Left ventricle myocardium inferior (tissue), 1 donor: ENCODE data around the gene RPS6KA2. TPM values are rescaled to one million over a fixed set of nuclear protein-coding genes. Genes with fewer than 3 reads are reported as not detected.

Source experiments
- DNase-seq: peaks from one replicate; pipeline ENCODE4 v3.0.0-alpha.2; 2020
- H3K27ac ChIP-seq: fragments of 200-600 bp; replicated peaks from 2 replicates; pipeline ENCODE4 v1.8.0; 2021
- H3K27me3 ChIP-seq: fragments of 200-600 bp; 2 replicates; pipeline ENCODE4 v1.8.0; 2021; ENCODE audit warnings: low read depth
- H3K36me3 ChIP-seq: fragments of 200-600 bp; 2 replicates; pipeline ENCODE4 v1.8.0; 2021
- H3K4me1 ChIP-seq: fragments of 200-600 bp; 2 replicates; pipeline ENCODE4 v1.8.0; 2021
- H3K4me3 ChIP-seq: fragments of 200-600 bp; 2 replicates; pipeline ENCODE4 v1.8.0; 2021; ENCODE audit warnings: mild to moderate bottlenecking, moderate library complexity
- H3K9me3 ChIP-seq: fragments of 200-600 bp; replicated peaks from 2 replicates; pipeline ENCODE4 v1.8.0; 2021
- intact Hi-C: fragments of 100-400 bp; cut with micrococcal nuclease; formaldehyde crosslinking; loops from one replicate; pipeline ENCODE4 v1.11.0; 2022
- long read RNA-seq: library from polyadenylated mRNA; unstranded; transcript quantifications from one replicate; pipeline ENCODE4 v2.0.0, GENCODE V29; 2021
- total RNA-seq: library from RNA; stranded (reverse); fragmentation: NEBNext Ultra II Directional; extraction: Animal tissue kit (Norgen Biotek cat#: 25700); gene quantifications from one replicate; pipeline ENCODE4 v1.2.1, GENCODE V29; 2021
- TF ChIP-seq, protein P1 (sequence below): fragments of 200-600 bp; IDR thresholded peaks from 2 replicates; pipeline ENCODE4 v1.8.0; 2021; ENCODE audit warnings: antibody characterized with exemption, mild to moderate bottlenecking, borderline replicate concordance
- donor health status: DM: no; HTN: yes; CAD: no; lungs with severe emphysema.

Gene RPS6KA2
- 77.2 TPM for total RNA-seq
- long read RNA-seq, full-length matches to known transcripts, result 130 of 272 reads
- long read RNA-seq, partial matches to known transcripts, result 39 of 272 reads
- long read RNA-seq, other reads (novel, unspliced or antisense), result 103 of 272 reads

GRCh38 chr6:166627033-166627874 lies at the start of gene RPS6KA2:
TSS of gene RPS6KA2 (minus strand) at chr6:166627251. CDS start at chr6:166627019, 232 bp downstream.
- Histone ChIP-seq H3K9me3 (no peaks in the 10 kb centered on the region), H3K4me1 (peaks cover 80% of the 10 kb centered on the region), H3K36me3 (no peaks in the 10 kb centered on the region), H3K27ac (peak within 1 kb of the TSS; percentile 98), H3K27me3 (no peaks in the 10 kb centered on the region), H3K4me3 (peak within 1 kb of the TSS; percentile 93)
- DNase-seq, result peak; percentile 100
- intact Hi-C loops, result no loop called here
- TF ChIP-seq, protein P1, sequence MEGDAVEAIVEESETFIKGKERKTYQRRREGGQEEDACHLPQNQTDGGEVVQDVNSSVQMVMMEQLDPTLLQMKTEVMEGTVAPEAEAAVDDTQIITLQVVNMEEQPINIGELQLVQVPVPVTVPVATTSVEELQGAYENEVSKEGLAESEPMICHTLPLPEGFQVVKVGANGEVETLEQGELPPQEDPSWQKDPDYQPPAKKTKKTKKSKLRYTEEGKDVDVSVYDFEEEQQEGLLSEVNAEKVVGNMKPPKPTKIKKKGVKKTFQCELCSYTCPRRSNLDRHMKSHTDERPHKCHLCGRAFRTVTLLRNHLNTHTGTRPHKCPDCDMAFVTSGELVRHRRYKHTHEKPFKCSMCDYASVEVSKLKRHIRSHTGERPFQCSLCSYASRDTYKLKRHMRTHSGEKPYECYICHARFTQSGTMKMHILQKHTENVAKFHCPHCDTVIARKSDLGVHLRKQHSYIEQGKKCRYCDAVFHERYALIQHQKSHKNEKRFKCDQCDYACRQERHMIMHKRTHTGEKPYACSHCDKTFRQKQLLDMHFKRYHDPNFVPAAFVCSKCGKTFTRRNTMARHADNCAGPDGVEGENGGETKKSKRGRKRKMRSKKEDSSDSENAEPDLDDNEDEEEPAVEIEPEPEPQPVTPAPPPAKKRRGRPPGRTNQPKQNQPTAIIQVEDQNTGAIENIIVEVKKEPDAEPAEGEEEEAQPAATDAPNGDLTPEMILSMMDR, result no peak

GRCh38 chr6:166676270-166676860 lies 49.3 kb upstream of the RPS6KA2 start:
- peaks cover 32% of the 10 kb centered on the region for H3K4me1 ChIP-seq
- no peak overlapping the region for H3K4me3 ChIP-seq
- intact Hi-C loops, result no loop called here
- no peak overlapping the region for H3K27ac ChIP-seq
- TF ChIP-seq, protein P1, result peak; percentile 36
- no peaks in the 10 kb centered on the region for H3K27me3 ChIP-seq
- no peaks in the 10 kb centered on the region for H3K9me3 ChIP-seq
- H3K36me3 ChIP-seq, result no peaks in the 10 kb centered on the region
- DNase-seq, result no peak

DNA sequence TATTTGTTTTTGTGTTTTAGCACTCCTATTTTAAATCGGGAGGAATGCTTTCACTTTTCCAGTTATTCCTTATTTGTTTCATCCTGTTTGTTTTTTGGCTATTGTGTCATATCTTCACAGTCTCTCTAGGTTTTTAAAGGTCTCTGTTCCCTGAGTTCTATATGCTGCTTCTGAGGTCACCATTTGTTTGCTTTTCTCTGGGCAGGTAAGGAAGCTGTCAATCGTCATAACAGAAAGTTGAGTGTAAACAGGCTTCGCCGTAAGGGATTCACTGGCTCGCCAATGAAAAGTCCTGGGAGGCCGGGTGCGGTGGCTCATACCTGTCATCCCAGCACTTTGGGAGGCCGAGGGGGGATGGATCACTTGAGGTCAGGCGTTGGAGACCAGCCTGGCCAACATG lies 48.7 kb upstream of the RPS6KA2 start:
- intact Hi-C loops, result no loop called here
- Histone ChIP-seq H3K36me3 (no peaks in the 10 kb centered on the region), H3K27ac (no peak overlapping the region), H3K27me3 (no peaks in the 10 kb centered on the region), H3K4me1 (peaks cover 33% of the 10 kb centered on the region), H3K4me3 (no peak overlapping the region), H3K9me3 (no peaks in the 10 kb centered on the region)
- TF ChIP-seq, protein P1, result no peak
- no peak for DNase-seq

DNA sequence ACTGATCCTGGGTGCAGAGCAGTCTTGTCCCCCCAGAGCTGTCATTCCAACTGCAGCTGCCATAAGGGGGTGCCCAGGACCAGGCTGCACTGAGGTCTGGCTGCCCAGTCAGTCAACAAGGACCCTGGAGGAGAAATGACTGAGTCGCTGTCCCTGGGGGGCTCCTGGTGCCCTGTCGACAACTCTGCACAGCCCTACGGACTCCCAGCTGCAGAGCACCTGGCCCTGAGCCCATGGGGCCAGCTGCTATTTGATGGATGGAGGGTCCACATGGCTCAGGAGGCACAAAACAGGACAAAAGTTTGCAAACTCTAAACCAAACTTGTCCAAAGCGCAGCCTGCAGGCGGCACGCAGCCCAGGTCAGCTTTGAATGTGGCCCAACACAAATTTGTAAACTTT lies 46.3 kb upstream of the RPS6KA2 start:
- Histone ChIP-seq H3K4me1 (peaks cover 33% of the 10 kb centered on the region), H3K36me3 (no peaks in the 10 kb centered on the region), H3K27ac (no peak overlapping the region), H3K4me3 (no peak overlapping the region), H3K27me3 (peaks cover 11% of the 10 kb centered on the region), H3K9me3 (no peaks in the 10 kb centered on the region)
- intact Hi-C loops, result no loop called here
- TF ChIP-seq, protein P1, result no peak
- no peak for DNase-seq

DNA sequence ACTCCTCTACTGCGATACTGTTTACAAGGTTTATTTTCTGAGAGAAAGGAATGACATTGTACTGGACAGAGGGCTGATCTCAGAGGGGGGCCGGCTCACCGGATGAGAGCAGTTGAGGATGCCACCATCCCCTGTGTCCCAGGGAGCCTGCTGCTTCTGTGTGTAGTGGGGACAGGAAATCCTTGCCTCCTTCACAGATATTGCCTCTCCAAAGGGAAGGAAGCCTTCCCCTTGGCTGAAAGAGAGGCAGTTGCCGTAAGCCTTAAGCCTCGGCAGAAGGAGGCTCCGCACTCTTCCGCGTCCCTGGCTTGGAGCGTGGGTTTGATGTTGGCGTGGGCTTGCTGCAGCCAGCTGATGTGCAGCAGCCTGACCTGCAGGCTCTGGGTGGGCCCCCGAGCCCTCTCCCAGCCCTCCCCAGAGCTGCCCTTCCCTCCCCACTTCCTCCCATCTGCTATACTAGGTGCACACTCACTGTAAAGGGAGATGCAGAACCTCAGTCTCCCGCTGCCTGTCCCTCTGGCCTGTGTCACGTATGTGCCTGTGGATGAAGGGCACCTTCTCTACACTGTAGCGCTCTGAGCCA lies 45.7 kb upstream of the RPS6KA2 start:
- TF ChIP-seq, protein P1, result no peak
- Histone ChIP-seq H3K27me3 (peaks cover 11% of the 10 kb centered on the region), H3K9me3 (no peaks in the 10 kb centered on the region), H3K27ac (no peak overlapping the region), H3K36me3 (no peaks in the 10 kb centered on the region), H3K4me1 (peaks cover 33% of the 10 kb centered on the region), H3K4me3 (peak overlapping the region; percentile 30)
- intact Hi-C loops, result no loop called here
- no peak for DNase-seq
